HEK293 (cell line): ENCODE data around the gene WDR3.

ENCODE experiments used
- CTCF ChIA-PET: fragments of 350-600 bp; formaldehyde crosslinking; extraction: SDS; loops from one replicate; lab custom pipeline; 2021; ENCODE audit warnings: antibody characterized with exemption; lab: Yijun Ruan, JAX
- POLR2A ChIA-PET: fragments of 300-600 bp; formaldehyde crosslinking; extraction: SDS; loops from one replicate; lab custom pipeline; 2020; ENCODE audit warnings: antibody characterized with exemption, inconsistent platforms; lab: Yijun Ruan, JAX
- H3K27ac ChIP-seq: fragments of 200-500 bp; sonication (Bioruptor generic); 2 replicates; pipeline ENCODE4 v1.5.1; 2014; ENCODE audit warnings: low read depth, low read length, control low read depth, inconsistent platforms; ENCODE audit errors: extremely low read depth
- H3K36me3 ChIP-seq, 2 experiments: fragments of 200-500 bp in 1 of 2; sonication (Bioruptor generic) in 1 of 2; 1 replicate in 1 of 2; 2 replicates in 1 of 2; pipeline ENCODE4 v1.5.1; 2014 to 2017; ENCODE audit warnings: inconsistent platforms in 2 of 2, low read length in 2 of 2; ENCODE audit not compliant: control insufficient read depth in 2 of 2, insufficient read depth in 1 of 2
- H3K4me1 ChIP-seq: fragments of 200-500 bp; sonication (Bioruptor generic); 2 replicates; pipeline ENCODE4 v1.5.1; 2014; ENCODE audit warnings: mild to moderate bottlenecking, low read length, inconsistent platforms; ENCODE audit not compliant: control insufficient read depth, insufficient read depth
- H3K4me3 ChIP-seq: 2 replicates; pipeline ENCODE4 v1.5.1; 2011; ENCODE audit warnings: low read depth, mild to moderate bottlenecking, control low read depth, low read length, moderate library complexity
- H3K9me3 ChIP-seq: fragments of 200-500 bp; sonication (Bioruptor generic); 2 replicates; pipeline ENCODE4 v1.5.1; 2014; ENCODE audit warnings: low read depth, low read length, inconsistent platforms; ENCODE audit not compliant: control insufficient read depth, insufficient read depth
- BCL6B ChIP-seq: fragments of 450-650 bp; formaldehyde crosslinking; IDR thresholded peaks from 2 replicates; pipeline ENCODE4 v1.5.1; 2017; ENCODE audit warnings: missing biosample characterization, missing genetic modification characterization
- EGR2 ChIP-seq: fragments of 450-650 bp; formaldehyde crosslinking; IDR thresholded peaks from 2 replicates; pipeline ENCODE4 v1.5.1; 2016; ENCODE audit warnings: low read depth, missing biosample characterization, missing genetic modification characterization
- HIC1 ChIP-seq: fragments of 450-650 bp; formaldehyde crosslinking; IDR thresholded peaks from 2 replicates; pipeline ENCODE4 v1.5.1; 2016; ENCODE audit warnings: missing biosample characterization, missing genetic modification characterization
- KLF1 ChIP-seq: fragments of 450-650 bp; formaldehyde crosslinking; IDR thresholded peaks from 2 replicates; pipeline ENCODE4 v1.5.1; 2016; ENCODE audit warnings: missing biosample characterization, missing genetic modification characterization
- SP3 ChIP-seq: fragments of 450-650 bp; formaldehyde crosslinking; IDR thresholded peaks from 2 replicates; pipeline ENCODE4 v1.5.1; 2016; ENCODE audit warnings: missing biosample characterization, missing genetic modification characterization
- SP7 ChIP-seq: fragments of 450-650 bp; formaldehyde crosslinking; IDR thresholded peaks from 2 replicates; pipeline ENCODE4 v1.5.1; 2016; ENCODE audit warnings: missing biosample characterization, missing genetic modification characterization
- TRIM28 ChIP-seq: IDR thresholded peaks from 2 replicates; pipeline ENCODE4 v1.6.1; 2011; ENCODE audit warnings: low read length, control low read depth, borderline replicate concordance
- ZBTB10 ChIP-seq: fragments of 450-650 bp; formaldehyde crosslinking; IDR thresholded peaks from 2 replicates; pipeline ENCODE4 v1.5.1; 2016; ENCODE audit warnings: missing biosample characterization, missing genetic modification characterization
- ZBTB17 ChIP-seq: fragments of 450-650 bp; formaldehyde crosslinking; IDR thresholded peaks from 2 replicates; pipeline ENCODE4 v1.5.1; 2016; ENCODE audit warnings: missing biosample characterization, missing genetic modification characterization
- ZBTB26 ChIP-seq: fragments of 450-650 bp; formaldehyde crosslinking; optimal IDR thresholded peaks from 2 replicates; pipeline ENCODE3; 2016; ENCODE audit warnings: missing biosample characterization, mild to moderate bottlenecking, missing genetic modification characterization
- ZBTB49 ChIP-seq: fragments of 450-650 bp; formaldehyde crosslinking; IDR thresholded peaks from 2 replicates; pipeline ENCODE4 v1.5.1; 2016; ENCODE audit warnings: missing biosample characterization, missing genetic modification characterization, low read depth
- ZFHX2 ChIP-seq: fragments of 450-650 bp; formaldehyde crosslinking; conservative IDR thresholded peaks from 2 replicates; pipeline ENCODE4 v1.5.1; 2016; ENCODE audit warnings: missing biosample characterization, missing genetic modification characterization
- ZFP37 ChIP-seq: fragments of 450-650 bp; formaldehyde crosslinking; IDR thresholded peaks from 2 replicates; pipeline ENCODE4 v1.5.1; 2016; ENCODE audit warnings: missing biosample characterization, missing genetic modification characterization
- ZNF112 ChIP-seq: fragments of 450-650 bp; formaldehyde crosslinking; IDR thresholded peaks from 2 replicates; pipeline ENCODE4 v1.5.0; 2017; ENCODE audit warnings: missing biosample characterization, missing genetic modification characterization
- ZNF140 ChIP-seq: fragments of 450-650 bp; formaldehyde crosslinking; IDR thresholded peaks from 2 replicates; pipeline ENCODE4 v1.5.1; 2016; ENCODE audit warnings: missing biosample characterization, missing genetic modification characterization
- ZNF169 ChIP-seq: fragments of 450-650 bp; formaldehyde crosslinking; IDR thresholded peaks from 2 replicates; pipeline ENCODE4 v1.5.1; 2016; ENCODE audit warnings: missing biosample characterization, missing genetic modification characterization
- ZNF391 ChIP-seq: fragments of 450-650 bp; formaldehyde crosslinking; IDR thresholded peaks from 2 replicates; pipeline ENCODE4 v1.5.1; 2016; ENCODE audit warnings: low read depth, missing biosample characterization, missing genetic modification characterization, borderline replicate concordance
- ZNF423 ChIP-seq: fragments of 450-650 bp; formaldehyde crosslinking; IDR thresholded peaks from 2 replicates; pipeline ENCODE4 v1.5.1; 2016; ENCODE audit warnings: missing biosample characterization, missing genetic modification characterization
- ZNF426 ChIP-seq: fragments of 450-650 bp; formaldehyde crosslinking; IDR thresholded peaks from 2 replicates; pipeline ENCODE4 v1.5.1; 2017; ENCODE audit warnings: missing biosample characterization, missing genetic modification characterization, mild to moderate bottlenecking, inconsistent platforms, moderate library complexity
- ZNF548 ChIP-seq: fragments of 450-650 bp; formaldehyde crosslinking; IDR thresholded peaks from 2 replicates; pipeline ENCODE4 v1.5.1; 2016; ENCODE audit warnings: missing biosample characterization, missing genetic modification characterization
- ZNF624 ChIP-seq: fragments of 450-650 bp; formaldehyde crosslinking; IDR thresholded peaks from 2 replicates; pipeline ENCODE4 v1.5.1; 2017; ENCODE audit warnings: missing biosample characterization, missing genetic modification characterization
- ZNF654 ChIP-seq: fragments of 450-650 bp; formaldehyde crosslinking; IDR thresholded peaks from 2 replicates; pipeline ENCODE4 v1.5.1; 2016; ENCODE audit warnings: low read depth, missing biosample characterization, missing genetic modification characterization
- ZSCAN18 ChIP-seq: fragments of 450-650 bp; formaldehyde crosslinking; IDR thresholded peaks from 2 replicates; pipeline ENCODE4 v1.5.1; 2016; ENCODE audit warnings: missing biosample characterization, missing genetic modification characterization

The WDR3 gene

GRCh38 chr1:118012515-118013124, 83.1 kb downstream of the WDR3 start:
- Histone ChIP-seq H3K36me3 (no peaks in the 10 kb centered on the region), H3K27ac (no peak overlapping the region), H3K9me3 (no peaks in the 10 kb centered on the region), H3K4me1 (no peaks in the 10 kb centered on the region), H3K4me3 (no peak overlapping the region)
- POLR2A ChIA-PET: no interaction called here
- CTCF ChIA-PET: interaction anchor here (0.7 kb wide), 1 partner anchor 81 kb away, joined by 3 read pairs; no protein-coding TSS in a partner anchor
- TF ChIP-seq ZNF140 (tag by site-specific recombination) (no peak), ZNF624 (tag by site-specific recombination) (no peak), ZBTB49 (no peak), ZNF423 (tag by site-specific recombination) (no peak), ZNF426 (tag by site-specific recombination) (no peak), ZBTB26 (tag by site-specific recombination) (no peak), ZNF548 (no peak), ZBTB17 (no peak), TRIM28 (no peak)

GRCh38 chr1:118013336-118013735, 83.8 kb downstream of the WDR3 start:
- Histone ChIP-seq H3K9me3 (no peaks in the 10 kb centered on the region), H3K4me1 (no peaks in the 10 kb centered on the region), H3K36me3 (no peaks in the 10 kb centered on the region), H3K4me3 (no peak overlapping the region), H3K27ac (no peak overlapping the region)
- ChIA-PET CTCF (interaction anchor here (0.7 kb wide), 1 partner anchor 80 kb away, joined by 3 read pairs; no protein-coding TSS in a partner anchor), POLR2A (no interaction called here)
- TF ChIP-seq SP3: no peak
- no peak for TF ChIP-seq ZBTB10 (tag by site-specific recombination)
- TF ChIP-seq HIC1 (tag by site-specific recombination): no peak
- TF ChIP-seq ZNF654: no peak
- no peak for TF ChIP-seq ZFP37
- no peak for TF ChIP-seq ZSCAN18 (tag by site-specific recombination)
- no peak for TF ChIP-seq ZNF391 (tag by site-specific recombination)
- no peak for TF ChIP-seq ZFHX2 (tag by site-specific recombination)
- no peak for TF ChIP-seq EGR2
- TF ChIP-seq SP7 (tag by site-specific recombination): no peak
- no peak for TF ChIP-seq ZNF112 (tag by site-specific recombination)
- TF ChIP-seq KLF1 (tag by site-specific recombination): no peak
- no peak for TF ChIP-seq ZNF169 (tag by site-specific recombination)
- TF ChIP-seq BCL6B (tag by site-specific recombination): no peak
